Stomach smooth muscle (tissue), 2 donors: ENCODE measurements around the gene CYYR1.

Experiments
- H3K27ac ChIP-seq: one replicate; pipeline ENCODE4 v1.7.0; 2013; ENCODE audit warnings: mild to moderate bottlenecking, low read length, inconsistent platforms
- H3K27me3 ChIP-seq, 2 donors: one replicate each; pipeline ENCODE4 v1.7.0; 2013; ENCODE audit warnings: low read length in 2 of 2; ENCODE audit not compliant: insufficient read depth in 2 of 2, control insufficient read depth in 1 of 2
- H3K36me3 ChIP-seq, 2 donors: one replicate each; pipeline ENCODE4 v1.7.0; 2013; ENCODE audit warnings: low read length in 2 of 2; ENCODE audit not compliant: control insufficient read depth in 2 of 2, insufficient read depth in 2 of 2
- H3K4me1 ChIP-seq: one replicate; pipeline ENCODE4 v1.7.0; 2013; ENCODE audit warnings: low read length; ENCODE audit not compliant: control insufficient read depth, insufficient read depth
- H3K4me3 ChIP-seq, 2 donors: one replicate each; pipeline ENCODE4 v1.7.0; 2013; ENCODE audit warnings: low read length in 2 of 2
- H3K9ac ChIP-seq, 2 donors: one replicate each; pipeline ENCODE4 v1.7.0; 2013; ENCODE audit warnings: low read length in 2 of 2, mild to moderate bottlenecking in 1 of 2
- H3K9me3 ChIP-seq, 2 donors: one replicate each; pipeline ENCODE4 v1.7.0; 2013; ENCODE audit warnings: low read length in 2 of 2; ENCODE audit not compliant: control insufficient read depth in 2 of 2
- donor health status: healthy.
- donor health status: Pancreatic carcinoma.

The CYYR1 gene

GRCh38 chr21:26554365-26554764 is 18.7 kb downstream of the CYYR1 start:
- no peaks in the 10 kb centered on the region for H3K36me3 ChIP-seq
- no peak overlapping the region for H3K9ac ChIP-seq
- no peaks in the 10 kb centered on the region for H3K27me3 ChIP-seq
- no peaks in the 10 kb centered on the region for H3K9me3 ChIP-seq
- no peak overlapping the region for H3K27ac ChIP-seq
- no peaks in the 10 kb centered on the region for H3K4me1 ChIP-seq
- no peak overlapping the region for H3K4me3 ChIP-seq

DNA sequence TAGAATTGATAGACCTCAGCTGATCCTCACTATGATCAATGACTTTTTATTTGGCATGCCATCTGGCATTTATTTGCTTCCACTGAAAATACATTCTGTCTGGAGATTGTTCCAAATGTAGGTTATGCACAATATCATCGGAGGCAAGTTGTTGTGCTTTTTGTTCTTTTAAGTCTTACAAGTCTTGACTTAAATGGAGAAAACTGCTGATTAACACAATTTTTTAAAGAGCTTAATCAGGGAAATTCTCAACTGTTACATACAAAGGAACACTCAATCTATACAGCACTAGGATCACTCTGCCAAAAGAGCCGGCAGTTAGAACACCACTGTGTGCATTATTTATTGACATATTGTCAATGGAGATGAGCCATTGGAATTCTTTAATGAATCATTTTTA is 19.2 kb downstream of the CYYR1 start:
- Histone ChIP-seq H3K27me3 (no peaks in the 10 kb centered on the region), H3K9ac (no peak overlapping the region), H3K4me1 (no peaks in the 10 kb centered on the region), H3K36me3 (no peaks in the 10 kb centered on the region), H3K9me3 (no peaks in the 10 kb centered on the region), H3K4me3 (no peak overlapping the region), H3K27ac (no peak overlapping the region)

- Histone ChIP-seq H3K27ac (no peak overlapping the region), H3K27me3 (no peaks in the 10 kb centered on the region), H3K36me3 (no peaks in the 10 kb centered on the region), H3K9me3 (no peaks in the 10 kb centered on the region), H3K4me1 (no peaks in the 10 kb centered on the region), H3K4me3 (no peak overlapping the region), H3K9ac (no peak overlapping the region)
These were observed 22.8 kb downstream of the CYYR1 start for GRCh38 chr21:26550326-26550725.

DNA sequence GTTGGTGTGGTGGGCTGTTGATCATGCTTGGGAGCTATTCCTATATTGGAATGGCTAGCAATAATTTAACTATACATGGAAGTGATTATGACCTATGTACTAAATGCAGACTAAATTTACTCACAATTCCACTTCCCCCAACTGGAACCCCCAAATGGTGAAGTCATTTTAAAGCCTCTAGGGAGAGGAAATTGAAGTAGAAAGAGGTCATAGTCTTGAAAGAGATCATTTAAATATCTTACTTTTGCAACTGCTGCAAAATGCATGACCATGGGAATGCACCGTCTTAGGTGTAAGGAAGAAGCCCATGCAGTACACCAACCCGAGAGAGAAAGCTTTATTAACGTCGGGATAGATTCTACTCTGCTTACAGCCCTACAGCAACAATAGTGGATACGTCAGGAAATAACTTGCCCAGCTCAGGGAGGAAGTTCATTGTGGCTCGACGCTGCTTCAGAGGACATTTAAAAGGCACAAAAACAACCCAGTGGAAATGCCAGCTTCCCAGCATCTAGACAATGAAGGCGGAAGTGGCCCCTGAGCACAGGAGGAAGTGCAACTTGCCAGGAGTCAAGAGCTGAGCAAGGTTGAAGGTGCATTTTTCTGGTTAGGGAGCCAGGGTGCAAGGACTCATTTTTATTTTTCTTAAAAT is 26.5 kb downstream of the CYYR1 start:
- Histone ChIP-seq H3K4me3 (no peak overlapping the region), H3K9ac (no peak overlapping the region), H3K9me3 (no peaks in the 10 kb centered on the region), H3K4me1 (no peaks in the 10 kb centered on the region), H3K27ac (no peak overlapping the region), H3K27me3 (no peaks in the 10 kb centered on the region), H3K36me3 (no peaks in the 10 kb centered on the region)

DNA sequence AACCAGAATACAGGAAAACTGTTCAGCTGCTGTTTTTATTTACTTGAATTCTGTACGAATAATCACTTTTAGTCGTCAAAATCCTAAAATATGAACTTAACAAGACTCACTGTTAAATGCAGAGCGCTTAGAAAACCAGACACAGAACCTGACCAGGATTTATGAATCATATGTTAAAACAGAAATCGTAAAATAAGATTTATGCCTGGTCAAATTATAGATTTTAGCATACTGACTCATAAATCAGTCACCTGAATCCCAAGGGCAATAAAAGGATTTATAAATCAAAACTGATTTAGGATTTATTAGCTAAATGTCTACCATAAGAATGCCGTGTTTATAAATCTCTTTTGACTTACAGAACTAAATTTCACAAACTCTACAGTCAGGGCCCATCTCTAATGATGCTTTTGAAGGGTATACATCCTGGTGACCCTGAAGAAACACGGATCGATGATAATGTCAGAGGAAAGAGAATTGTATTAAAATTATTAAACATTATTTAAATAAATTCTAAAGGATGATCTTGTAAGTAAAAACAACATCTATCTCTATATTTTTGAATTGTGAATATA is 28.8 kb downstream of the CYYR1 start:
- H3K4me1 ChIP-seq = no peaks in the 10 kb centered on the region

GRCh38 chr21:26540651-26541050 is 32.4 kb downstream of the CYYR1 start:
- Histone ChIP-seq H3K4me1 (no peaks in the 10 kb centered on the region), H3K27ac (no peak overlapping the region), H3K9me3 (no peaks in the 10 kb centered on the region), H3K9ac (no peak overlapping the region), H3K4me3 (no peak overlapping the region), H3K36me3 (no peaks in the 10 kb centered on the region), H3K27me3 (no peaks in the 10 kb centered on the region)

More for the DNA sequence above, 28.8 kb downstream of the CYYR1 start:
- no peak overlapping the region for H3K27ac ChIP-seq
- no peaks in the 10 kb centered on the region for H3K27me3 ChIP-seq
- H3K9ac ChIP-seq = no peak overlapping the region
- no peaks in the 10 kb centered on the region for H3K9me3 ChIP-seq
- H3K36me3 ChIP-seq = no peaks in the 10 kb centered on the region
- H3K4me3 ChIP-seq = no peak overlapping the region

- Histone ChIP-seq H3K4me1 (no peaks in the 10 kb centered on the region), H3K36me3 (no peaks in the 10 kb centered on the region), H3K9ac (no peak overlapping the region), H3K9me3 (no peaks in the 10 kb centered on the region), H3K27me3 (no peaks in the 10 kb centered on the region), H3K27ac (no peak overlapping the region), H3K4me3 (no peak overlapping the region)
These were observed 33.5 kb downstream of the CYYR1 start for GRCh38 chr21:26539566-26539965.

DNA sequence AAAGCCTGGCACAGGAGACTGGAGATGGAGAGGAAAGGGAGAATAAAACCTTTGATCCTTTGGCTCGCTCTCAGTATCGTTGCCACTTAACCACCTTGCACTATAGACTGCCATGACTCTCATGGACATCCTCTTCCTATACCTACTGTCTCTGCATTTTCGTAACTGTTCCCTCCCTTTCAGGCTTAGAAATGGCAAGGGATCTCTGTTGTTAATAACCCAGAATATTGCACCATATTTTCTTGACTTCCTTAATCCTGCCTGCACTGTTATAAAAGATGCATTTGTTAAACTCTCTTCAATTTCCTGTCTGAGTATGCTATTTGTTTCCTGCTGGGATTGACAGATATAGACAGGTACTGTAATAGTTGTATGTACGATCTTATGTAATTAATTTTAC is 38.6 kb downstream of the CYYR1 start:
- Histone ChIP-seq H3K27me3 (no peaks in the 10 kb centered on the region), H3K9ac (no peak overlapping the region), H3K4me1 (no peaks in the 10 kb centered on the region), H3K4me3 (no peak overlapping the region), H3K27ac (no peak overlapping the region), H3K9me3 (no peaks in the 10 kb centered on the region), H3K36me3 (no peaks in the 10 kb centered on the region)

GRCh38 chr21:26532208-26532607 is 40.9 kb downstream of the CYYR1 start:
- H3K27ac ChIP-seq = no peak overlapping the region
- no peak overlapping the region for H3K4me3 ChIP-seq
- H3K27me3 ChIP-seq = no peaks in the 10 kb centered on the region
- H3K36me3 ChIP-seq = no peaks in the 10 kb centered on the region
- no peak overlapping the region for H3K9ac ChIP-seq
- no peaks in the 10 kb centered on the region for H3K9me3 ChIP-seq
- H3K4me1 ChIP-seq = no peaks in the 10 kb centered on the region

- Histone ChIP-seq H3K27ac (no peak overlapping the region), H3K9ac (no peak overlapping the region), H3K4me3 (no peak overlapping the region), H3K4me1 (no peaks in the 10 kb centered on the region), H3K27me3 (no peaks in the 10 kb centered on the region), H3K9me3 (no peaks in the 10 kb centered on the region), H3K36me3 (no peaks in the 10 kb centered on the region)
These were observed 43.6 kb downstream of the CYYR1 start for GRCh38 chr21:26529526-26529925.

DNA sequence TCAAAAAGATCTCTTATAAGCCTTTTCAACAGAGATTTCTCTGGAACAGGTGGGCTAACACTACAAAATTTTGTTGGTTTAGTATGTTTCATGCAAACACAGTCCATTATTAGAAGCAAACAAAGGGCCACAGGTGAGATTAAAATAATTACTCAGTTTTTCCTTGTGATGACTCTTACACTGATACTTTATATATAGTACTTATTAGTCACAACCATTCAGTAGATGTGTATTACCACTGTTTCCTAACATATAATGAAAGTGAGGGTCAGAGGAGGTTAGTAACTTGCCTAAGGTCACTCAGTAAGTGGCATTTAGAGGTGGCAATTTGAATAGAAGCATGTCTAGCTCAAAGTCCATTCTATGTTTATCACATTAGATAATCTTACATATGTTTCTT is 44.2 kb downstream of the CYYR1 start:
- no peaks in the 10 kb centered on the region for H3K9me3 ChIP-seq
- H3K27ac ChIP-seq = no peak overlapping the region
- no peaks in the 10 kb centered on the region for H3K27me3 ChIP-seq
- H3K9ac ChIP-seq = no peak overlapping the region
- H3K36me3 ChIP-seq = no peaks in the 10 kb centered on the region
- no peak overlapping the region for H3K4me3 ChIP-seq
- no peaks in the 10 kb centered on the region for H3K4me1 ChIP-seq
